Measurements from ENCODE around the gene CTRB1.
"Not testable (repeated sequence)": the region's sequence is repeated elsewhere in the genome, so short reads cannot be mapped to it uniquely, and the experiment has no call there.

CTRB1 gene

GRCh38 chr16:75204905-75205304, 13.9 kb upstream of the CTRB1 start:
- DNase-seq = not testable (repeated sequence)

GRCh38 chr16:75205438-75205837, 13.3 kb upstream of the CTRB1 start:
- DNase-seq = not testable (repeated sequence)

- DNase-seq = not testable (repeated sequence)
These were observed 12.6 kb upstream of the CTRB1 start for GRCh38 chr16:75205961-75206748.

- no peak for DNase-seq
These were observed 11.9 kb upstream of the CTRB1 start, which contains the start of gene CTRB2 for GRCh38 chr16:75206749-75207451. CTRB2 (minus strand) TSS chr16:75207161; CDS start chr16:75207141, 20 bp downstream.

GRCh38 chr16:75207831-75208230, 11.0 kb upstream of the CTRB1 start:
- no peak for DNase-seq

GRCh38 chr16:75208242-75208825, 10.5 kb upstream of the CTRB1 start:
- no peak for DNase-seq

- DNase-seq = no peak
These were observed 9.8 kb upstream of the CTRB1 start for GRCh38 chr16:75208861-75209505.

- DNase-seq = not testable (repeated sequence)
These were observed 9.3 kb upstream of the CTRB1 start for GRCh38 chr16:75209514-75209913.

GRCh38 chr16:75209944-75210343, 8.8 kb upstream of the CTRB1 start:
- DNase-seq = no peak

GRCh38 chr16:75211286-75211685, 7.5 kb upstream of the CTRB1 start:
- DNase-seq = not testable (repeated sequence)

- no peak for DNase-seq
These were observed 2.7 kb upstream of the CTRB1 start for GRCh38 chr16:75216127-75216526.

- no peak for DNase-seq
These were observed 2.2 kb upstream of the CTRB1 start for GRCh38 chr16:75216576-75216975.

- no peak for DNase-seq
These were observed 1.4 kb upstream of the CTRB1 start for GRCh38 chr16:75217389-75217851.

GRCh38 chr16:75219088-75219487, 300 bp downstream of the CTRB1 start:
- no peak for DNase-seq

GRCh38 chr16:75219838-75220237, 1.1 kb downstream of the CTRB1 start:
- no peak for DNase-seq

- DNase-seq = no peak
These were observed 3.5 kb downstream of the CTRB1 start for GRCh38 chr16:75222271-75222783.

- not testable (repeated sequence) for DNase-seq
These were observed 4.3 kb downstream of the CTRB1 start for GRCh38 chr16:75223129-75223528.

GRCh38 chr16:75224306-75225082, 5.7 kb downstream of the CTRB1 start:
- DNase-seq = no peak

- no peak for DNase-seq
These were observed 6.3 kb downstream of the CTRB1 start for GRCh38 chr16:75225092-75225491.

GRCh38 chr16:75225678-75226515, 7.1 kb downstream of the CTRB1 start:
- no peak for DNase-seq
